ENCODE measurements around the gene HDAC4. TPM values are rescaled to one million over a fixed set of nuclear protein-coding genes. Genes with fewer than 3 reads are reported as not detected.

Gene HDAC4
- total and polyA plus RNA-seq, 10 of the 15 experiments (the other 5 are each of a cell fraction or from before 2014, with no cell fraction given): 0.22 to 15.7 (median 4.8) TPM

DNA sequence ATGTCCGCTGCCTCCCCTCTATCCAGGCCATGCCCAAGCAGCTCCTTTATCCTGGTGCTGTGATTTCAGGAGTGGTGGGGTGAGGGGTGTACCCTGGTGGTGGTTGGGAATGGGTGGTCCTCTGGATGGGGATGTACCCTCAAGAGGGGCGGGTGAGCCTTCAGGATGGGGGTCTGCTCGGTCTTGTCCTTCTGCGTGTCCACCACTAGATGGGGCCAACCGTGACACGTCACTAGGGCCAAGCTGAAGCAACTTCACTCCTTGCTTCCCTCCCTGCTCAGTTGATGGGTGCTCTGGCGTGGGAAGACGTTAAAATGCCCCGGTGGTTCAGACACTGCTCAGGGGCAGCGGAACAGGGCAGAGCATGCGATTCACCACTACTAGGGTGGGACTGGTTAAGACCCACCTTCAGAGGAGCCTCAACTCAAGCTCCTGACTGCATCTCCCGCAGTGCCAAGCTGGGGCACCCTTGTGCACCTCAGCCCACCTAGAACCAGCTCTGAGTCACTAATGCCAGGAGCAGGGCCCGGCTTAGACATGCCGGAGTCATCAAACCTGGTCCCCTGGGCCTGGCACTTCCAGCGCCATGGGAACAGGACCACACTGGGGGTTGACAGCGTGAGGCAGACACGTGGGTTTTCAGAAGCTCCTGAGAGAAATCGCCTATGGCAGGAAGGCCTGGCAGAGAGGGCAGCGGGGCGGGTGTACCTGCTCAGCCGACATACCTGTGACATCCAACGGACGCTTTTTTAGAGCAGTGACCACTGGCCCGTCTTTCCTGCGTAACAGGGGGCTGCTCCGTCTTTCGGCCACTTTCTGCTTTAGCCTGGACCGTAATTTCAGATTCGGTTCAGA is 256.7 kb downstream of the HDAC4 start:
- BruUV-seq (replicated peaks): no TSS peak
- Histone ChIP-seq H2AFZ (ENCODE audit: control insufficient read depth, low read depth, low read length) (no peak overlapping the region), H4K20me1 (ENCODE audit: control insufficient read depth, insufficient read depth) (no peaks in the 10 kb centered on the region), H3K9me3 (replicated peaks; ENCODE audit: control insufficient read depth, insufficient read depth, low read length) (no peaks in the 10 kb centered on the region), H3K36me3 (ENCODE audit: control insufficient read depth in 2 of 2, insufficient read depth in 2 of 2, low read length in 1 of 2) (no peaks in the 10 kb centered on the region), H3K27ac (ENCODE audit: control insufficient read depth, insufficient read depth) (no peak overlapping the region), H3K4me2 (ENCODE audit: control insufficient read depth, insufficient read depth) (no peak overlapping the region), H3K4me1 (ENCODE audit: control insufficient read depth, insufficient read depth, low read length) (peaks cover 10% of the 10 kb centered on the region), H3K9ac (ENCODE audit: control insufficient read depth, insufficient read depth, low read length) (no peak overlapping the region), H3K4me3 (no peak overlapping the region), H3K27me3 (replicated peaks in 1 of 2; ENCODE audit: control insufficient read depth in 2 of 2, insufficient read depth in 2 of 2, low read length in 1 of 2) (no peaks in the 10 kb centered on the region), H3K79me2 (ENCODE audit: control insufficient read depth, insufficient read depth, low read length) (no peaks in the 10 kb centered on the region)
- intact Hi-C loops (cut with micrococcal nuclease; ENCODE audit: unreplicated experiment) (loop anchor here (5.0 to 10.0 kb wide), 2 partner anchors 111 to 253 kb away; no protein-coding TSS in a partner anchor), in situ Hi-C loops (cut with MboI) (no loop called here)
- ATAC-seq: peak; percentile 68
- ChIA-PET RAD21 (ENCODE audit: unreplicated experiment) (interaction anchor here (1.0 to 2.3 kb wide), 4 partner anchors 90 to 257 kb away, joined by 3 to 5 read pairs (median 4); no protein-coding TSS in a partner anchor), SMC1A (ENCODE audit: uncharacterized antibody, unreplicated experiment) (interaction anchor here (1.0 to 1.1 kb wide), 2 partner anchors 123 to 160 kb away, joined by 3 read pairs; no protein-coding TSS in a partner anchor), POLR2A (no interaction called here), CTCF (interaction anchor here (0.7 to 2.1 kb wide), 11 partner anchors 14 to 999 kb away, joined by 3 to 7 read pairs (median 3); no protein-coding TSS in a partner anchor)
- 79% methylated on average over 29 of the region's 29 CpGs for WGBS (ENCODE audit: insufficient coverage, insufficient replicate concordance, low lambda C conversion rate, missing lambda C conversion rate)
- no peak for DNase-seq (ENCODE audit: low read depth, low spot score)
- peak; percentile 89 for TF ChIP-seq CREM (IDR thresholded peaks at IDR 0.05; ENCODE audit: low read depth)
- peak; percentile 48 for TF ChIP-seq SMC3 (IDR thresholded peaks at IDR 0.05; ENCODE audit: borderline replicate concordance, low read length)
- TF ChIP-seq SUZ12 (IDR thresholded peaks at IDR 0.05; ENCODE audit: unreplicated experiment): no peak
- peak; percentile 59; the same call in 1 of the 2 replicates for TF ChIP-seq CREB1 (IDR thresholded peaks at IDR 0.05; ENCODE audit: low read depth)
- no peak for TF ChIP-seq TCF3 (IDR thresholded peaks at IDR 0.05; ENCODE audit: borderline replicate concordance, insufficient read depth, low read depth, low read length)
- TF ChIP-seq RAD21 (IDR thresholded peaks at IDR 0.05; ENCODE audit: insufficient read depth, low read depth, low read length): peak; percentile 44; the same call in 1 of the 2 replicates
- no peak for TF ChIP-seq SUPT20H (IDR thresholded peaks at IDR 0.05; ENCODE audit: borderline replicate concordance, control insufficient read depth, low read depth, low read length)
- no peak for TF ChIP-seq ZNF274 (IDR thresholded peaks at IDR 0.05; ENCODE audit: insufficient read depth, insufficient read length)
- TF ChIP-seq CTCF (IDR thresholded peaks at IDR 0.05 in 2 of 3, conservative IDR thresholded peaks at IDR 0.05 in 1 of 3; ENCODE audit: control insufficient read depth in 2 of 3, extremely low read depth in 1 of 3, insufficient read depth in 1 of 3, low read depth in 3 of 3, low read length in 3 of 3): peak; percentile 45 to 77 (median 64); a peak in 5 of 6 replicates
- FAIRE-seq: peak; percentile 57

Data from GM12878 (cell line).